ENCODE measurements around the gene ANKRD39.

DNA sequence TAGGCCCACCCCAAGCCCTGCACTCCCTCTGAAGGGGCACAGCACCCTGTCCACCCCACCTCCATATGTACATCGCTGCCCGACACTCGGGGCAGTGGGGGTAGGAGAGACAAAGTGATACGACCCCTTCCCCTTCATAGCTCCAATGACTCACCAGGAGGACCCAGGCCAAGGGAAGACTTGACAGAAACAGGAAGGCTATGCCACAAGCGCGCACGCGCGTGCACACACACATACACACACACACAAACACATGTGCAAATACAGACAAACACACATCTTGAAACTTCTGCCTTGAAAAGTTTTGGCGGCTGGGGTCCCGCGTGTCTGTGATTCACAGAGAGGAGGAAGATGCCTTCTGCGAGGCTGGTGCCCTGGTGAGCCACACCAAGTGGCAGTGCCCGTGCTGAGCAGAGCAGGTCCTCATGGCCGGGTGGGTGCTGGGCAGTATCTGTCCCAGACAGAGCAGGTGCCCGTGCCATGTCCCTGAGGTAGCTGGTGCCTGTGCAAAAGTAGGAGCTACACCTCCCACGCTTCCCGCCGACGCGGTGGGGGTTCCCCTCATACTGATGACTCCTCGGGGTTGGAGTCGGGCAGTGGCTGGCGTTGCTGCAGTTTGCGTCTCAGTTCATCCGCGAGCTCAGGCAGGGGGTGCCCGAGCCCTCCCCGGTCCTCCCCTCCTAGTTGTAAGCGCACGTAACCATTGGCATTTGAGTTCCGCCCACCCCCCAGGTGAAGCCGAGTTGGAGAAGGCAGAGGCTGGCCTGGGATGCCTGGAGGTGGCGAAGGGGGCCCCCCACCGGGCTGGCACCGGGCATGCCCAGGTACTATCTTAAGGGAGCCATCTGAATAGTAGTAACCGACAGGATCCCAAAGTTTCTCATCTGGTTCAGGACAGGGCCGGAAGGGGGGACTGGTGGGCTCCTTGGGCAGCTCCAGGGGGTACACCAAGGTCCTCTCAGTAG is 2.5 kb upstream of the ANKRD39 start:
- TF ChIP-seq POLR2A (IDR thresholded peaks at IDR 0.05) (no peak), CTCF (IDR thresholded peaks at IDR 0.05) (no peak)

All from testis (tissue), 2 donors.